GM18858 (cell line): ENCODE measurements around the gene GAREM2.

Experiments used
- ATAC-seq: cut with Tn5 transposase; IDR thresholded peaks from one replicate; pipeline ENCODE4 v1.9.1; 2021; ENCODE audit not compliant: unreplicated experiment

The GAREM2 gene

GRCh38 chr2:26185954-26186770 is 13.3 kb downstream of the GAREM2 start:
- ATAC-seq = no peak

GRCh38 chr2:26187114-26187513 is 14.2 kb downstream of the GAREM2 start:
- no peak for ATAC-seq

- no peak for ATAC-seq
Measured at GRCh38 chr2:26187537-26188104, 14.7 kb downstream of the GAREM2 start.

- no peak for ATAC-seq
Measured at GRCh38 chr2:26189123-26189522, 16.2 kb downstream of the GAREM2 start.

- no peak for ATAC-seq
Measured at GRCh38 chr2:26189751-26190150, 16.9 kb downstream of the GAREM2 start.

- ATAC-seq = no peak
Measured at GRCh38 chr2:26190369-26190768, 17.5 kb downstream of the GAREM2 start.

GRCh38 chr2:26191316-26192159 is 18.6 kb downstream of the GAREM2 start:
- no peak for ATAC-seq

GRCh38 chr2:26193578-26194231 is 20.8 kb downstream of the GAREM2 start:
- ATAC-seq = no peak

GRCh38 chr2:26195040-26195984 is 22.4 kb downstream of the GAREM2 start:
- no peak for ATAC-seq

- ATAC-seq = no peak
Measured at GRCh38 chr2:26196683-26197418, 24.0 kb downstream of the GAREM2 start.

- ATAC-seq = no peak
Measured at GRCh38 chr2:26197516-26197915, 24.6 kb downstream of the GAREM2 start.

- ATAC-seq = no peak
Measured at GRCh38 chr2:26202981-26203490, 30.1 kb downstream of the GAREM2 start.

- no peak for ATAC-seq
Measured at GRCh38 chr2:26203906-26204305, 31.0 kb downstream of the GAREM2 start.

GRCh38 chr2:26212011-26212410 is 39.1 kb downstream of the GAREM2 start:
- ATAC-seq = no peak

GRCh38 chr2:26214759-26215158 is 41.9 kb downstream of the GAREM2 start:
- ATAC-seq = no peak

GRCh38 chr2:26215833-26216232 is 42.9 kb downstream of the GAREM2 start:
- ATAC-seq = no peak

- ATAC-seq = no peak
Measured at GRCh38 chr2:26216587-26216986, 43.7 kb downstream of the GAREM2 start.

GRCh38 chr2:26217720-26218119 is 44.8 kb downstream of the GAREM2 start:
- no peak for ATAC-seq

GRCh38 chr2:26223018-26223417 is 50.1 kb downstream of the GAREM2 start:
- ATAC-seq = no peak
